Esophagus muscularis mucosa (tissue), 4 donors: ENCODE results near the gene CXCL13.

ENCODE experiments used
- EP300 ChIP-seq: sonication (generic); formaldehyde crosslinking; IDR thresholded peaks from one replicate; pipeline ENCODE4 v1.6.1; 2017; ENCODE audit warnings: antibody characterized with exemption
- POLR2A ChIP-seq: fragments of 450-650 bp; IDR thresholded peaks from one replicate; pipeline ENCODE4 v1.6.1; 2017; ENCODE audit warnings: antibody characterized with exemption, moderate library complexity, mild to moderate bottlenecking, low read depth
- POLR2AphosphoS5 ChIP-seq, 2 donors: sonication (generic); formaldehyde crosslinking; IDR thresholded peaks; one replicate each; pipeline ENCODE4 v1.6.1; 2017; ENCODE audit warnings: antibody characterized with exemption in 2 of 2
- TF ChIP-seq, protein P1 (sequence below), 3 experiments: fragments of 200-600 bp in 2 of 3; fragments of 450-650 bp in 1 of 3; sonication (generic) in 2 of 3; IDR thresholded peaks; one replicate each; pipeline ENCODE4 v1.5.1; 2017 to 2019; ENCODE audit warnings: antibody characterized with exemption in 3 of 3, mild to moderate bottlenecking in 2 of 3, moderate library complexity in 1 of 3

DNA sequence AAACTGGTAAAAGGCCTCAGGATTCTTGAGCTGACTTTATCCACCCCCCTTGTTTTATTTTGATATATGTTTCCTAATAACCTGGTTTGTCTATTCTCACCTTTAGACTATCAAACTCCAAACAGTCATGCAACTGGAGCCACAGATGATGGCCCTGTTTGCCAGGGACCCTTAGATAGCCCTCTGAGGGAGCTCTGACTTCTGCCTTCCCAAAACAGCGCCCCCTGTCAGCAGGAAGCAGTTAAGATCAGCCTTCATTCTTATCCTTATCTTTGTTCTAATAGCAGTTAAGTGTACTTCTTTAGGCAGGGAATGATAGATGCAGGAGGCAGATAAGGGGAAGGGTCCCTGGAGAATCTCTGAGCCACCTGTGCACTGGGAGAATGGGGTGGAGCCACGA, 27.5 kb upstream of the CXCL13 start:
- TF ChIP-seq, protein P1, sequence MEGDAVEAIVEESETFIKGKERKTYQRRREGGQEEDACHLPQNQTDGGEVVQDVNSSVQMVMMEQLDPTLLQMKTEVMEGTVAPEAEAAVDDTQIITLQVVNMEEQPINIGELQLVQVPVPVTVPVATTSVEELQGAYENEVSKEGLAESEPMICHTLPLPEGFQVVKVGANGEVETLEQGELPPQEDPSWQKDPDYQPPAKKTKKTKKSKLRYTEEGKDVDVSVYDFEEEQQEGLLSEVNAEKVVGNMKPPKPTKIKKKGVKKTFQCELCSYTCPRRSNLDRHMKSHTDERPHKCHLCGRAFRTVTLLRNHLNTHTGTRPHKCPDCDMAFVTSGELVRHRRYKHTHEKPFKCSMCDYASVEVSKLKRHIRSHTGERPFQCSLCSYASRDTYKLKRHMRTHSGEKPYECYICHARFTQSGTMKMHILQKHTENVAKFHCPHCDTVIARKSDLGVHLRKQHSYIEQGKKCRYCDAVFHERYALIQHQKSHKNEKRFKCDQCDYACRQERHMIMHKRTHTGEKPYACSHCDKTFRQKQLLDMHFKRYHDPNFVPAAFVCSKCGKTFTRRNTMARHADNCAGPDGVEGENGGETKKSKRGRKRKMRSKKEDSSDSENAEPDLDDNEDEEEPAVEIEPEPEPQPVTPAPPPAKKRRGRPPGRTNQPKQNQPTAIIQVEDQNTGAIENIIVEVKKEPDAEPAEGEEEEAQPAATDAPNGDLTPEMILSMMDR (IDR thresholded peaks at IDR 0.05), result no peak
- no peak for TF ChIP-seq POLR2A
- no peak for TF ChIP-seq POLR2AphosphoS5 (IDR thresholded peaks at IDR 0.05)
- no peak for TF ChIP-seq EP300
